HEK293 (cell line): ENCODE data around the gene YY2.
"Not testable (repeated sequence)": the region's sequence is repeated elsewhere in the genome, so short reads cannot be mapped to it uniquely, and the experiment has no call there.

ENCODE experiments used
- CTCF ChIA-PET: fragments of 350-600 bp; formaldehyde crosslinking; extraction: SDS; loops from one replicate; lab custom pipeline; 2021; ENCODE audit warnings: antibody characterized with exemption; lab: Yijun Ruan, JAX
- POLR2A ChIA-PET: fragments of 300-600 bp; formaldehyde crosslinking; extraction: SDS; loops from one replicate; lab custom pipeline; 2020; ENCODE audit warnings: antibody characterized with exemption, inconsistent platforms; lab: Yijun Ruan, JAX
- H3K27ac ChIP-seq: fragments of 200-500 bp; sonication (Bioruptor generic); 2 replicates; pipeline ENCODE4 v1.5.1; 2014; ENCODE audit warnings: low read depth, low read length, control low read depth, inconsistent platforms; ENCODE audit errors: extremely low read depth
- H3K36me3 ChIP-seq, 2 experiments: fragments of 200-500 bp in 1 of 2; sonication (Bioruptor generic) in 1 of 2; 1 replicate in 1 of 2; 2 replicates in 1 of 2; pipeline ENCODE4 v1.5.1; 2014 to 2017; ENCODE audit warnings: inconsistent platforms in 2 of 2, low read length in 2 of 2; ENCODE audit not compliant: control insufficient read depth in 2 of 2, insufficient read depth in 1 of 2
- H3K4me1 ChIP-seq: fragments of 200-500 bp; sonication (Bioruptor generic); 2 replicates; pipeline ENCODE4 v1.5.1; 2014; ENCODE audit warnings: mild to moderate bottlenecking, low read length, inconsistent platforms; ENCODE audit not compliant: control insufficient read depth, insufficient read depth
- H3K4me3 ChIP-seq: 2 replicates; pipeline ENCODE4 v1.5.1; 2011; ENCODE audit warnings: low read depth, mild to moderate bottlenecking, control low read depth, low read length, moderate library complexity
- H3K9me3 ChIP-seq: fragments of 200-500 bp; sonication (Bioruptor generic); 2 replicates; pipeline ENCODE4 v1.5.1; 2014; ENCODE audit warnings: low read depth, low read length, inconsistent platforms; ENCODE audit not compliant: control insufficient read depth, insufficient read depth
- KLF1 ChIP-seq: fragments of 450-650 bp; formaldehyde crosslinking; IDR thresholded peaks from 2 replicates; pipeline ENCODE4 v1.5.1; 2016; ENCODE audit warnings: missing biosample characterization, missing genetic modification characterization
- SCRT1 ChIP-seq: fragments of 450-650 bp; formaldehyde crosslinking; IDR thresholded peaks from 2 replicates; pipeline ENCODE4 v1.5.1; 2016; ENCODE audit warnings: missing biosample characterization, missing genetic modification characterization, borderline replicate concordance
- SETDB1 ChIP-seq: IDR thresholded peaks from one replicate; pipeline ENCODE4 v1.6.1; 2017; ENCODE audit warnings: mild to moderate bottlenecking, low read length, moderate library complexity, mixed read lengths; ENCODE audit not compliant: insufficient read length
- TCF7L2 ChIP-seq: IDR thresholded peaks from 2 replicates; pipeline ENCODE4 v1.6.1; 2011; ENCODE audit warnings: low read depth, mild to moderate bottlenecking, inconsistent platforms, low read length, moderate library complexity, borderline replicate concordance
- ZEB2 ChIP-seq: fragments of 450-650 bp; formaldehyde crosslinking; IDR thresholded peaks from 2 replicates; pipeline ENCODE4 v1.5.1; 2016; ENCODE audit warnings: missing biosample characterization, missing genetic modification characterization
- ZNF140 ChIP-seq: fragments of 450-650 bp; formaldehyde crosslinking; IDR thresholded peaks from 2 replicates; pipeline ENCODE4 v1.5.1; 2016; ENCODE audit warnings: missing biosample characterization, missing genetic modification characterization
- ZNF19 ChIP-seq: fragments of 450-650 bp; formaldehyde crosslinking; IDR thresholded peaks from 2 replicates; pipeline ENCODE4; 2016; ENCODE audit warnings: missing biosample characterization, missing genetic modification characterization, low read depth
- ZNF221 ChIP-seq: fragments of 450-650 bp; formaldehyde crosslinking; IDR thresholded peaks from 2 replicates; pipeline ENCODE4 v1.5.1; 2017; ENCODE audit warnings: missing biosample characterization, missing genetic modification characterization, borderline replicate concordance
- ZNF280C ChIP-seq: fragments of 450-650 bp; formaldehyde crosslinking; IDR thresholded peaks from 2 replicates; pipeline ENCODE4 v1.5.1; 2016; ENCODE audit warnings: missing biosample characterization, missing genetic modification characterization
- ZNF426 ChIP-seq: fragments of 450-650 bp; formaldehyde crosslinking; IDR thresholded peaks from 2 replicates; pipeline ENCODE4 v1.5.1; 2017; ENCODE audit warnings: missing biosample characterization, missing genetic modification characterization, mild to moderate bottlenecking, inconsistent platforms, moderate library complexity
- ZNF529 ChIP-seq: fragments of 450-650 bp; formaldehyde crosslinking; IDR thresholded peaks from 2 replicates; pipeline ENCODE4 v1.5.1; 2017; ENCODE audit warnings: missing genetic modification characterization, missing biosample characterization; ENCODE audit not compliant: insufficient replicate concordance
- ZNF544 ChIP-seq: fragments of 450-650 bp; formaldehyde crosslinking; IDR thresholded peaks from 2 replicates; pipeline ENCODE4 v1.5.0; 2017; ENCODE audit warnings: missing biosample characterization, missing genetic modification characterization
- ZNF610 ChIP-seq: fragments of 450-650 bp; formaldehyde crosslinking; IDR thresholded peaks from 2 replicates; pipeline ENCODE4 v1.5.1; 2016; ENCODE audit warnings: missing biosample characterization, missing genetic modification characterization, borderline replicate concordance
- ZNF654 ChIP-seq: fragments of 450-650 bp; formaldehyde crosslinking; IDR thresholded peaks from 2 replicates; pipeline ENCODE4 v1.5.1; 2016; ENCODE audit warnings: low read depth, missing biosample characterization, missing genetic modification characterization
- ZNF76 ChIP-seq: fragments of 450-650 bp; formaldehyde crosslinking; IDR thresholded peaks from 2 replicates; pipeline ENCODE4; 2016; ENCODE audit warnings: low read depth, missing biosample characterization, missing genetic modification characterization, borderline replicate concordance
- ZSCAN16 ChIP-seq: fragments of 450-650 bp; formaldehyde crosslinking; IDR thresholded peaks from 2 replicates; pipeline ENCODE4 v1.5.1; 2016; ENCODE audit warnings: missing biosample characterization, missing genetic modification characterization
- TF ChIP-seq, protein P1 (sequence below): fragments of 450-650 bp; formaldehyde crosslinking; IDR thresholded peaks from 2 replicates; pipeline ENCODE4 v1.5.1; 2016; ENCODE audit warnings: missing biosample characterization, missing genetic modification characterization

Gene YY2

GRCh38 chrX:21865436-21865835, 9.6 kb downstream of the YY2 start (continued):
- TF ChIP-seq ZNF654 = no peak
- no peak for TF ChIP-seq ZSCAN16 (tag by site-specific recombination)
- TF ChIP-seq ZNF19 = no peak
- no peak for TF ChIP-seq ZNF529 (tag by site-specific recombination)
- TF ChIP-seq ZNF426 (tag by site-specific recombination) = no peak

- CTCF ChIA-PET = interaction anchor here (0.6 kb wide), 1 partner anchor 9 kb away, joined by 3 read pairs; no protein-coding TSS in a partner anchor
- Histone ChIP-seq H3K4me3 (no peak overlapping the region), H3K27ac (no peak overlapping the region), H3K36me3 (peaks cover 0 to 3% of the 10 kb centered on the region in 2 experiments; a peak in 1 of 3 replicates), H3K9me3 (no peaks in the 10 kb centered on the region), H3K4me1 (no peaks in the 10 kb centered on the region)
- TF ChIP-seq ZEB2 (tag by site-specific recombination) (no peak), SCRT1 (tag by site-specific recombination) (no peak), ZNF76 (tag by site-specific recombination) (no peak), ZNF610 (tag by site-specific recombination) (no peak), ZNF221 (tag by site-specific recombination) (no peak), ZNF280C (no peak)
- TF ChIP-seq, protein P1, sequence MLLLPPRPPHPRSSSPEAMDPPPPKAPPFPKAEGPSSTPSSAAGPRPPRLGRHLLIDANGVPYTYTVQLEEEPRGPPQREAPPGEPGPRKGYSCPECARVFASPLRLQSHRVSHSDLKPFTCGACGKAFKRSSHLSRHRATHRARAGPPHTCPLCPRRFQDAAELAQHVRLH = no peak
- POLR2A ChIA-PET = no interaction called here
These were observed 14.7 kb downstream of the YY2 start for GRCh38 chrX:21870494-21870893.

GRCh38 chrX:21873063-21873775, 17.4 kb downstream of the YY2 start:
- Histone ChIP-seq H3K9me3 (no peaks in the 10 kb centered on the region), H3K4me1 (no peaks in the 10 kb centered on the region), H3K36me3 (peaks cover 3% of the 10 kb centered on the region in 2 experiments; a peak in 2 of 3 replicates)
- POLR2A ChIA-PET = no interaction called here
- no peak for TF ChIP-seq TCF7L2
- TF ChIP-seq KLF1 (tag by site-specific recombination) = no peak
- TF ChIP-seq SETDB1 = no peak
- no peak for TF ChIP-seq ZNF544 (tag by site-specific recombination)
- no peak for TF ChIP-seq ZNF140 (tag by site-specific recombination)
- TF ChIP-seq, all 188 proteins: peak for 0
- no peak overlapping the region for H3K27ac ChIP-seq
- CTCF ChIA-PET = interaction anchor here (0.6 kb wide), 1 partner anchor 111 kb away, joined by 3 read pairs; no protein-coding TSS in a partner anchor
- H3K4me3 ChIP-seq = no peak overlapping the region

- H3K36me3 ChIP-seq, H3K4me1 ChIP-seq, H3K4me3 ChIP-seq, H3K9me3 ChIP-seq, POLR2A ChIA-PET, CTCF ChIA-PET, H3K27ac ChIP-seq: not testable (repeated sequence)
These were observed 18.4 kb downstream of the YY2 start for GRCh38 chrX:21874182-21874581.
